ENCODE data around the gene ARHGAP18.
A peak's percentile ranks its signal among the peaks of the same experiment; 100 is the strongest.

Gene ARHGAP18

GRCh38 chr6:129657483-129657882, 52.5 kb downstream of the ARHGAP18 start:
- in situ Hi-C loops (cut with HindIII; ENCODE audit: low pct_ligation_motif_present, low pct_unique_long_range_greater_than_20kb, low sequenced_read_pairs) = no loop called here
- no peak for DNase-seq

DNA sequence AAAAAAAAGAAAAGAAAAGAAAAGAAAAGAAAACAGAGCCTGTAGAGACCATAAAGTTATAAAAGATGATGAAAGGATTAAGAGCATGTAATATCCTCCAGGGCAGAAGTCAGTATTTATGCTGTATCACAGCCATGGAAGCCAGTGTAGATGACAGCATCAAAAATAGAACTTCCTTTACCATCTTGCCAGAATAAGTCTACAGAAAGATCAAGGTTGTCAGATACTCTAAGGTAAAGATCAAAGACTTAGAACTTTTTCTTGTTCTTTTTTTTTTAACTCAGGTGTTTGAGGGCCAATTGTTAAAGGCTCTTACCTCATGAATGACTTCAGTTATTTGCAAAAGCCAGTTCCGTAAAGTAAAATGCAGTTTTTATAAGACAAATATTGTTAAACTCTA, 54.6 kb downstream of the ARHGAP18 start:
- no peak for DNase-seq
- in situ Hi-C loops (cut with HindIII; ENCODE audit: low pct_ligation_motif_present, low pct_unique_long_range_greater_than_20kb, low sequenced_read_pairs) = no loop called here

- no peak for DNase-seq
- in situ Hi-C loops (cut with HindIII; ENCODE audit: low pct_ligation_motif_present, low pct_unique_long_range_greater_than_20kb, low sequenced_read_pairs) = no loop called here
Observed at GRCh38 chr6:129653746-129654145, 56.2 kb downstream of the ARHGAP18 start.

- DNase-seq = no peak
- in situ Hi-C loops (cut with HindIII; ENCODE audit: low pct_ligation_motif_present, low pct_unique_long_range_greater_than_20kb, low sequenced_read_pairs) = no loop called here
Observed at GRCh38 chr6:129653229-129653628, 56.7 kb downstream of the ARHGAP18 start.

GRCh38 chr6:129651291-129651691, 58.7 kb downstream of the ARHGAP18 start:
- no peak for DNase-seq
- in situ Hi-C loops (cut with HindIII; ENCODE audit: low pct_ligation_motif_present, low pct_unique_long_range_greater_than_20kb, low sequenced_read_pairs) = no loop called here

GRCh38 chr6:129648819-129649491, 61.0 kb downstream of the ARHGAP18 start:
- no peak for DNase-seq
- in situ Hi-C loops (cut with HindIII; ENCODE audit: low pct_ligation_motif_present, low pct_unique_long_range_greater_than_20kb, low sequenced_read_pairs) = no loop called here

- in situ Hi-C loops (cut with HindIII; ENCODE audit: low pct_ligation_motif_present, low pct_unique_long_range_greater_than_20kb, low sequenced_read_pairs) = no loop called here
- no peak for DNase-seq
Observed at GRCh38 chr6:129647044-129647443, 62.9 kb downstream of the ARHGAP18 start.

GRCh38 chr6:129646642-129647041, 63.3 kb downstream of the ARHGAP18 start:
- DNase-seq = no peak
- in situ Hi-C loops (cut with HindIII; ENCODE audit: low pct_ligation_motif_present, low pct_unique_long_range_greater_than_20kb, low sequenced_read_pairs) = no loop called here

DNA sequence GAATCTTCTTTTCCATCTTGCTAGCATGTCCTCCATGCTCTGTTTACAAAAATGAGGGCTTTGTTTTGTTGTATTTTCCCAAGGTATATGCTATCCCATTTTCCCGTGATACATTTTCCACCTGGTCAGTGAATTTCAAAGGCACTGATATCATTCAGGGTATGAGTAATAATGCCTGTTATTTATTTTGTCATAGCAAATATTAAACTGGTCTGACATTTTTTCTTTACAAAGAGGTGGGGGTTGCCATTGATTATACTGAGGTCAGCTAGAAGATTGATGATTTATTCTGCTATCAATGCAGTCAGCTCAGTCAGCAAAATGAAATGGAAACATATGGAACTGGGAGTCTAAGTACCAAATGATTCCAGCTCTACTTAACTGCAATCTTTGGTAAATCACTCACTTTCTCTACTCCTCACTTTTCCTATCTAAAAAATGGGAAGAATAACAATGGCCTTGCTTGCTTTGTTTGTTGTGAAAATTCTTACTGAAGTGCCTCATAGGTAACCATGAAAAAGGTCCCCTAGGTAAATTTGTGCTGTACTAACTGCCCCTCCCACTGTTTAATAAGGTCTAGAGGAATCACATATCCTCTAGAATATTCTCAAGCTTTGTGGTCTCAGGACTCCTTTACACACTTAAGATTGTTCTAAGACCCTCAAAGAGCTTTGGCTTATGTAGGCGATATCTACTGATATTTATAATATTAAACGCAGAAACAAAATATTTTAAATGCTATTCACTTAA, 64.0 kb downstream of the ARHGAP18 start:
- in situ Hi-C loops (cut with HindIII; ENCODE audit: low pct_ligation_motif_present, low pct_unique_long_range_greater_than_20kb, low sequenced_read_pairs) = no loop called here
- DNase-seq = no peak

GRCh38 chr6:129645106-129645829, 64.7 kb downstream of the ARHGAP18 start:
- DNase-seq = peak; percentile 54
- in situ Hi-C loops (cut with HindIII; ENCODE audit: low pct_ligation_motif_present, low pct_unique_long_range_greater_than_20kb, low sequenced_read_pairs) = no loop called here

DNA sequence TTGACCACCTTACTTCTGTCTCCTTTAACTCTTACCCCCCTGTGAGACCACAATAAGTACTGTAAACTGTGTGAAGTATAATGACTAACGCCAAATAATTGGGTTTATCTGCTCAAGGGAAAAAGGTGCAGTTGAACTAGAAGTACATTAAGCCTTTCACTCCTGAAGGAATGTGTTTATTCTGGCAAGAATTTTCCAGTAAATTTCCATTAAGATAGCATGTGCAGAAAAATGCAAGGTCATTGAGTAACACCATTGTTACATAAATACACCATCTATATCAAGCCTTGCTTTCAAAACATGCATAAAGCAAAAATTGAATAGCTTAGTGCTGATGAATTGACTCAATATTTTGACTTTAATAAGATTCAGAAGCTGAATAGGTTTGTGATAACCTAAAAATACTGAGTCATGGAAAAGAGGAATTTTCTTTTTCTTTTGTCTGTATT, 65.4 kb downstream of the ARHGAP18 start:
- in situ Hi-C loops (cut with HindIII; ENCODE audit: low pct_ligation_motif_present, low pct_unique_long_range_greater_than_20kb, low sequenced_read_pairs) = no loop called here
- no peak for DNase-seq

- in situ Hi-C loops (cut with HindIII; ENCODE audit: low pct_ligation_motif_present, low pct_unique_long_range_greater_than_20kb, low sequenced_read_pairs) = no loop called here
- no peak for DNase-seq
Observed at GRCh38 chr6:129643968-129644367, 66.0 kb downstream of the ARHGAP18 start.

DNA sequence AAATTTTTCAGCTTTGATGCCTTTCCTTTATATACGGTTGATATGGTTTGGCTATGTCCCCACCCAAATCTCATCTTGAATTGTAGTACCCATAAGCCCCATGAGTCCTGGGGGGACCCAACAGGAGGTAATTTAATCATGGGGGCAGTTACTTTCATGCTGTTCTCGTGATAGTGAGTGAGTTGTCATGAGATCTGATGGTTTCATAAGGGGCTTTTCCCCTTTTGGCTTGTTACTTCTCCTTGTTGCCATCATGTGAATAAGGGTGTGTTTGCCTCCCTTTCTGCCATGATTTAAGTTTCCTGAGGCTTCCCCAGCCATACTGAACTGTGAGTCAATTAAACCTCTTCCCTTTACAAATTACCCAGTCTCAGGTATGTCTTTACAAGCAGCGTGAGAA, 66.8 kb downstream of the ARHGAP18 start:
- in situ Hi-C loops (cut with HindIII; ENCODE audit: low pct_ligation_motif_present, low pct_unique_long_range_greater_than_20kb, low sequenced_read_pairs) = no loop called here
- DNase-seq = no peak

GRCh38 chr6:129642322-129642721, 67.7 kb downstream of the ARHGAP18 start:
- no peak for DNase-seq
- in situ Hi-C loops (cut with HindIII; ENCODE audit: low pct_ligation_motif_present, low pct_unique_long_range_greater_than_20kb, low sequenced_read_pairs) = no loop called here

- no peak for DNase-seq
- in situ Hi-C loops (cut with HindIII; ENCODE audit: low pct_ligation_motif_present, low pct_unique_long_range_greater_than_20kb, low sequenced_read_pairs) = no loop called here
Observed at GRCh38 chr6:129641344-129641743, 68.6 kb downstream of the ARHGAP18 start.

DNA sequence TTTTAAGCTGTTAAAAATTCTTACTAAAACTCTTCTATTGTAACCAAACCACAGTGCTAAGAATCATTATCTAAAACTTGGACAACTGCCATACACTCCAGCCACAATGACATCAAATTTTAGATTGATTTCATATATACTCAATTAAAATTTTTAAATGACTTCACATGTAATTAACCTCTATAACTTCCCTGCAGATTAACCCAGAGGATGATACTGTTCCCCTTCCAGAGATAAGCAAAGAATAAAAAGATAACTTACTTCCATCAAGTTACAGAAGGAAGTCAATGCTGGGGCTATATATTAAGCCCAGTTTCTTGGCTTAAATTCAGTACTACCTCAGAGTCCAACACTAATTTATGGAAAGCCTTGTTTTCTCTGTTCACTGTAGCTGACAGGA, 71.3 kb downstream of the ARHGAP18 start:
- in situ Hi-C loops (cut with HindIII; ENCODE audit: low pct_ligation_motif_present, low pct_unique_long_range_greater_than_20kb, low sequenced_read_pairs) = no loop called here
- no peak for DNase-seq

- no peak for DNase-seq
- in situ Hi-C loops (cut with HindIII; ENCODE audit: low pct_ligation_motif_present, low pct_unique_long_range_greater_than_20kb, low sequenced_read_pairs) = no loop called here
Observed at GRCh38 chr6:129638055-129638684, 71.8 kb downstream of the ARHGAP18 start.

DNA sequence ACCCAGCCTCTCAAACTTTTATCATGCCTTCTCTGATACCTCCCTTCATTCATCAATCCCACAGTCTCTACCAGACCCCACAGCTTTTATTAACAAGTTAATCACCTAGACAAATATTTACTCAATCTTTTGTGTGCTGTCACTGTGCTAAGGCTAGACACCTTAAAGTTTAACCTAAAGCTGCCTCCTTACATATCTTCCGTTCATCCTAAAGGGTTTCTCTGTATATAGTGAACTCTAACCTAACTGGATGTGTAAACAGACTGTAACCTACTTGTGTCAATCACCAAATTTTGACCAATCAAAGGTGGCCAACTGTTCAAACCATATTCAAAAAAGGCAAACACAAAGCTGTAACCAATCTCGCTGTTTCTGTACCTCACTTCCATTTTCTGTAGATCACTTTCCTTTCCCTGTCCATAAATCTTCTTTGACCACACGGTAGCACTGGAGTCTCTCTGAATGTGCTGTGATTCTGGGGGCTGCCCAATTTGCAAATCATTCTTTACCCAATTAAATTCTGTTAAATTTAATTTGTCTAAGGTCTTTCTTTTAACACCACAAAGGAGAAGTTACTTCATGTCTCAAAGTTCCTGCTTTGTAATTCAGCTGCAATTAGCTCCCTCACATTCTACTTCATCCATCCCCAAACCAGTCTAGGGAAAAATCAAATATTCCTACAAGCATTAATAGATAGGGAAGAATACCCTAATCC, 72.5 kb downstream of the ARHGAP18 start:
- in situ Hi-C loops (cut with HindIII; ENCODE audit: low pct_ligation_motif_present, low pct_unique_long_range_greater_than_20kb, low sequenced_read_pairs) = no loop called here
- DNase-seq = no peak
